Aorta (tissue), 5 donors: ENCODE results near the gene MCTP1. TPM values are rescaled to one million over a fixed set of nuclear protein-coding genes. Genes with fewer than 3 reads are reported as not detected.
A peak's percentile ranks its signal among the peaks of the same experiment; 100 is the strongest.

ENCODE experiments used
- ATAC-seq: fragments of 200-7000 bp; cut with Tn5 transposase; one replicate; pipeline ENCODE4 v1.9.1; 2022; ENCODE audit warnings: moderate library complexity; ENCODE audit not compliant: low FRiP score
- DNase-seq, 2 donors: peaks; one replicate each; pipeline ENCODE4 v3.0.0-alpha.2; 2020
- H3K27ac ChIP-seq, 2 donors: one replicate each; pipeline ENCODE4 v1.5.1; 2013; ENCODE audit warnings: low read length in 2 of 2, mild to moderate bottlenecking in 2 of 2, moderate library complexity in 2 of 2, control low read depth in 1 of 2, inconsistent platforms in 1 of 2, low read depth in 1 of 2
- H3K27me3 ChIP-seq, 2 donors: one replicate each; pipeline ENCODE4 v1.6.1; 2013; ENCODE audit warnings: control low read depth in 1 of 2, low read length in 1 of 2, mild to moderate bottlenecking in 1 of 2, moderate library complexity in 1 of 2; ENCODE audit not compliant: insufficient read depth in 2 of 2, control insufficient read depth in 1 of 2
- H3K36me3 ChIP-seq, 2 donors: one replicate each; pipeline ENCODE4 v1.6.1; 2013; ENCODE audit warnings: control low read depth in 1 of 2, low read length in 1 of 2, mild to moderate bottlenecking in 1 of 2; ENCODE audit not compliant: insufficient read depth in 2 of 2, control insufficient read depth in 1 of 2
- H3K4me1 ChIP-seq, 2 donors: one replicate each; pipeline ENCODE4 v1.6.1; 2013; ENCODE audit warnings: low read length in 2 of 2, control low read depth in 1 of 2, mild to moderate bottlenecking in 1 of 2, moderate library complexity in 1 of 2; ENCODE audit not compliant: insufficient read depth in 2 of 2, control insufficient read depth in 1 of 2
- H3K4me3 ChIP-seq, 2 donors: one replicate each; pipeline ENCODE4 v1.5.1; 2013; ENCODE audit warnings: low read length in 2 of 2, control low read depth in 1 of 2, mild to moderate bottlenecking in 1 of 2
- H3K9me3 ChIP-seq: one replicate; pipeline ENCODE4 v1.6.1; 2013; ENCODE audit warnings: mild to moderate bottlenecking, low read length; ENCODE audit not compliant: control insufficient read depth
- WGBS, 2 donors: extraction: QIAGEN DNeasy Blood & Tissue Kit; methylation state at CpG; one replicate each; pipeline ENCODE4 v1.1.7; 2013; 5-methylcytosine and 5-hydroxymethylcytosine counted together
- intact Hi-C, 2 donors: fragments of 100-400 bp; cut with DNase I; formaldehyde crosslinking; loops; one replicate each; pipeline versions ENCODE4 v1.14.2 to v1.15.0; 2022
- polyA plus RNA-seq, 2 donors: library from polyadenylated mRNA; stranded (reverse); fragments of 200-250 nt; gene quantifications; one replicate each; pipeline ENCODE4 v1.2.3, GENCODE V29; 2013
- total RNA-seq, 2 donors: library from RNA; stranded (reverse); fragmentation: NEBNext Ultra II Directional; extraction: Animal tissue kit (Norgen Biotek cat#: 25700); gene quantifications; one replicate each; pipeline ENCODE4 v1.2.1, GENCODE V29; 2021
- donor health status: healthy with polysubstance abuse.
- donor health status: Bipolar disorder and iron deficiency.
- donor health status: DM: no; HTN: no; CAD: no.
- donor health status: DM: no; HTN: no; CAD: no.
- donor health status: DM: yes; HTN: yes; CAD: no.

The MCTP1 gene
- total and polyA plus RNA-seq, 4 donors = 0.43 to 103 (median 17.2) TPM

DNA sequence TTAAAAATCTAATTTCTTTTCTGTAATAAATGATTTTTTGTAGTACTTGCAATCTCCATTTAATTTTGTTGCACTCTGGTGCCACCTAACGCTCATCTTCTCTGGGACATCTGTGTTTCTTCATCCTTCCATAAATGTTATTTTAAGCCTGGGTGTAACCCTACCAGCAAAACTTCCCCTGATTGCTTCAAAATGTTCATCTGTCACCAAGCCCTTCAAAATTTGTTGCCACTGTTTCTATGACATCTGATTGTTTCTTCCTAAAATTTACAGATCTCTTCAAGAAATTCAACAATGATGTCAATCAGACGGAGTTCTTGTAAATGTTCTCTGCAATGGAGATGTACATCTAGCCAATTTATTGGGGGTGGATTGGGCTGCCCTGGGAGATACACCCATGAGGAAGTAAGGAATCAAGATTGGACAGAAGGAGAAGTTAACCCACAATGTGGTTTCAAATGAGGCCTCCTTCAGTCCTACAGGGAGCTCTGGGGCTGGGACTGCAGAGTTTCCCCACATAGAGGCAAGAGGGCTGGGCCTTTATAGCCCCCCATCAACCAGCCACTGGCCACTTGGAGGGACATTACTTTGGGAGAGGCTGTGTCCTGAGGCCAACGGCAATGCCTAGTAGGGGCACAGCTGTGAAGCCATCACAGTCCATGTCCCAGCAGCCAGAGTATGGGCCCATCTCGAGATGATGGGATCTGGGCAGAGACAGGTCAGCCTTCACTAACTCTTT is 23.3 kb downstream of the MCTP1 start:
- DNase-seq = no peak
- Histone ChIP-seq H3K4me3 (no peak overlapping the region), H3K9me3 (no peaks in the 10 kb centered on the region), H3K36me3 (no peaks in the 10 kb centered on the region), H3K27me3 (no peaks in the 10 kb centered on the region), H3K4me1 (no peaks in the 10 kb centered on the region), H3K27ac (no peak overlapping the region)
- intact Hi-C loops = no loop called here
- ATAC-seq = peak; percentile 22
- WGBS, 2 donors = 63 to 69% methylated on average over 4 of the region's 4 CpGs

DNA sequence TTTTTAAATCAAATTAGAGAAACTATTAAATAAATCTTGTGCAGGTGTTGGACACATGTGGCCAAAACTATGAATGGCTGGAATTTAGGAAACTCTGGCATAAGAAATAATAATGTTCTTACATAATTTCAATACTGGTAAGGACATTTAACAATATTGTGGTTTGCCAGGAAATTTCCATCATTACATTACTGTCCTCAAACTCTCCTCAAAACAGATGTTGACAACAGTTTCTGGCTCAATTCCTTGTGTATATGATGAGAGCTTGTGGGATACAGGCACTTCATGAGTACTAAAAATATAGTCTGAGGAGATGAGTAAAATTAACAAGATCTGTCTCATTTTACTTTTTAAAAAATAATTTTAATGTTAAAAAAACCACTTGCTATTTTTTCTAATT is 27.9 kb downstream of the MCTP1 start:
- Histone ChIP-seq H3K27ac (no peak overlapping the region), H3K27me3 (no peaks in the 10 kb centered on the region), H3K36me3 (no peaks in the 10 kb centered on the region), H3K4me3 (no peak overlapping the region), H3K9me3 (no peaks in the 10 kb centered on the region), H3K4me1 (no peaks in the 10 kb centered on the region)
- intact Hi-C loops = no loop called here
- no peak for DNase-seq
- no peak for ATAC-seq

DNA sequence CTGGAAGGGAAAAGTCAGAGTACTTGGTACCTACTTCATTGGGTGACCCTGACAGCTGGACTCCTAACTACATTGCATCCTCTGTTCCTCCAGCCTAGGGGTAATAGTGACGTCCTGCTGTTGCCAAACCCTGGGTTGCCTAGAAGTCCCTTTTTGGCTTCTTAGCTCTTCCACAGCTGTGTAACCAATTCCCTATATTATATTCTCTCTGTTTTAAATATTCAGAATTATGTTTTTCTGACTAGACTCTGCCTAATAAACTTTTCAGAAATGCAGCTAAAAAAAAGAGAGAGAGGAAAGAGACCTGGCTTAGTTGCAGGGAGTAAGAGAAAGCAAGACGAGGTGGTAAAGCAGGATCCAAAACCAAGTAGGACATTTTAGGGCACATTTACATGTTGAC is 28.4 kb downstream of the MCTP1 start:
- intact Hi-C loops = no loop called here
- no peak for ATAC-seq
- WGBS, 2 donors = 66 to 73% methylated on average over 2 of the region's 2 CpGs

DNA sequence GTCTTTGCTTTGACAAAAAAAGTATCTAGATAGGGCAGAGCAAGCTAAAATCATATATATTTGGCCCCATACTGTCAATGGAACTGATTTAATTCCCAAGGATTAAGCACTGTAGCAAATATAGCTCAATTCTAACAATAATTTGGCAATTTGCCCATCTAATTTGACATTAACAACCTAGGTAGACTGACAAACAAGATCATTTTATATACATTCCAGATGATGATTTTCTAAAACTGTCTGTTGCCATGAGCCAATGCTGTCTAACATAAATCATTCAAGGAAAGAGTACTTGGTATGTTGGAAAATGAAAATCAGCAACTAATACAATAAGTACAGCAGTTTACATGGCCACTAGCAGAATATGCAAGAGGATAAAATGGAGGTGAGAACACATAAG is 32.1 kb downstream of the MCTP1 start:
- ATAC-seq (no peak), DNase-seq (no peak)
- H3K27ac ChIP-seq = no peak overlapping the region
- H3K4me1 ChIP-seq = no peaks in the 10 kb centered on the region
- intact Hi-C loops = no loop called here
- H3K9me3 ChIP-seq = no peaks in the 10 kb centered on the region
- no peaks in the 10 kb centered on the region for H3K36me3 ChIP-seq
- no peaks in the 10 kb centered on the region for H3K27me3 ChIP-seq
- H3K4me3 ChIP-seq = no peak overlapping the region

More for the DNA sequence above, 28.4 kb downstream of the MCTP1 start:
- no peaks in the 10 kb centered on the region for H3K27me3 ChIP-seq
- no peaks in the 10 kb centered on the region for H3K9me3 ChIP-seq
- H3K4me3 ChIP-seq = no peak overlapping the region
- no peaks in the 10 kb centered on the region for H3K36me3 ChIP-seq
- no peaks in the 10 kb centered on the region for H3K4me1 ChIP-seq
- DNase-seq = no peak
- no peak overlapping the region for H3K27ac ChIP-seq

DNA sequence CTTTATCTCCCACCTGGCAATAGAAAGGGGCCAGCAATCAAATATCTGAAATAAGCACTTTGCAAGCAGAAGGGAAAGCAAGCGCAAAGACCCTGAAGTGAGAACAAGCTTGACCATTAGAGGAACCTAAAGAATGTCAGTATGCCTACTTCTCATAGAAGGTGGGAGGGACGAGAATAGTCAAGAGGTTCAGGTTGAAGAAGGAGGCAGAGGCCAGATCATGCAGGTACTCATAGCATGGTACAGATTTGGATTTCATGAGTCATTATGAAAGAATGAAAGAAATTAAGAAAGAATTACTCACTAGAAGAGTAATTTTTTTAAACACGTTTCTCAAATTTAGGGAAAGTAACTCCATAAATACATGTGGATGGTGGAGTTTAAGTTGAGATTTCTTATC is 33.7 kb downstream of the MCTP1 start:
- ATAC-seq (no peak), DNase-seq (no peak)
- WGBS, 2 donors = 59 to 62% methylated on average over 3 of the region's 3 CpGs
- Histone ChIP-seq H3K27me3 (no peaks in the 10 kb centered on the region), H3K9me3 (no peaks in the 10 kb centered on the region), H3K4me3 (no peak overlapping the region), H3K36me3 (no peaks in the 10 kb centered on the region), H3K27ac (no peak overlapping the region), H3K4me1 (no peaks in the 10 kb centered on the region)
- intact Hi-C loops = no loop called here

DNA sequence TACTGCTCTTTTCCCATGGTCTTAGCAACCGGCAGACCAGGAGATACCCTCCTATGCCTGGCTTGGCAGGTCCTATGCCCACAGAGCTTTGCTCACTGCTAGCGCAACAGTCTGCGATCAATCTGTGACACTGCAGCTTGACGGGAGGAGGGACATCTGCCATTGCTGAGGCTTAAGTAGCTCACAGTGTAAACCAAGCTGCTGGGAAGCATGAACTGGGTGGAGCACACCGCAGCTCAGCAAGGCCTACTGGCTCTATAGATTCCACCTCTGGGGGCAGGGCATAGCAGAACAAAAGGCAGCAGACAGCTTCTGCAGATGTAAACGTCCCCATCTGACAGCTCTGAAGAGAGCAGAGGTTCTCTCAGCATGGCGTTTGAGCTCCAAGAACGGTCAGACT is 40.4 kb downstream of the MCTP1 start:
- no peaks in the 10 kb centered on the region for H3K27me3 ChIP-seq
- H3K9me3 ChIP-seq = no peaks in the 10 kb centered on the region
- no peak for DNase-seq
- H3K4me1 ChIP-seq = no peaks in the 10 kb centered on the region
- H3K4me3 ChIP-seq = no peak overlapping the region
- intact Hi-C loops = no loop called here
- ATAC-seq = no peak
- H3K36me3 ChIP-seq = no peaks in the 10 kb centered on the region
- 71 to 72% methylated on average over 8 of the region's 8 CpGs for WGBS, 2 donors
- no peak overlapping the region for H3K27ac ChIP-seq

DNA sequence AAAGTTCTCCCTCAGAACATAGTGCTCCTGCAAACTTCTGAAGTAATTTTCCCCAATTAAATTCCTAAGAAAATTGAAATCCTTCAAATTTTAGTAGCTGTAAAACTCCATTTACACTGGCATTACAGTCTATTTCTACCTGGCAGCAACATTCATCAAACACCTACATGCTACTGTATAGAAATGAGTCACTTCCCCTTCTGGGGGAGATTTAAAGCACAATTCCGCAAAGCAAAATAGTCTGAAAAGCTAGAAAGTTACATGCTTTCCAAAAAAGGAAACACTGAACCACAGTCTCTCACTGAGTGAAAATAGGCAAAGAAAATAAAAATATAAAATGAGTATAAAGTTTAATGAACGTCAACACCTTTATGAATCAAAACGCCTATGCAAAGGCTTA is 43.3 kb downstream of the MCTP1 start:
- Histone ChIP-seq H3K9me3 (no peaks in the 10 kb centered on the region), H3K4me3 (no peak overlapping the region), H3K36me3 (no peaks in the 10 kb centered on the region), H3K27ac (no peak overlapping the region), H3K27me3 (no peaks in the 10 kb centered on the region), H3K4me1 (no peaks in the 10 kb centered on the region)
- intact Hi-C loops = no loop called here
- 6 to 11% methylated on average over 3 of the region's 3 CpGs for WGBS, 2 donors
- no peak for ATAC-seq
- no peak for DNase-seq

DNA sequence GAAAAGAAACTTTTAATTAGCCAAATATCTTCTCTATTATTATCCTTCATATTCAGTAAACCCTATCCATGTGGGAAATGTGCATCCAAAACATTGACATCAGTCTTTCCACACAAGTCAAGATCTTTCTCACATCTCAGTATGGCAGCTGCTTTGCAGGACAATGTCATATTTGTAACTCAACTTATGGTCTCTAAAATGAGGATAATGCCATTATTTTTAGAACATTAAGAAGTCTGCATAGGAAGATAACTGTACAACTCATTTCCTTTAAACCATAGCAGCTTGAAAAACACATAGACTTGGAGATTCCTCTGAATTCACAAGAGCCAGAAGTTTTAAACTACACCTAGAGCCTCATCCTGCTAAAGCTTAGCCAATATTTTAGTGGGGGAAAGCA is 43.7 kb downstream of the MCTP1 start:
- no peak for ATAC-seq
- H3K9me3 ChIP-seq = no peaks in the 10 kb centered on the region
- no peak overlapping the region for H3K27ac ChIP-seq
- H3K27me3 ChIP-seq = no peaks in the 10 kb centered on the region
- no peaks in the 10 kb centered on the region for H3K36me3 ChIP-seq
- DNase-seq = no peak
- intact Hi-C loops = no loop called here
- H3K4me3 ChIP-seq = no peak overlapping the region
- no peaks in the 10 kb centered on the region for H3K4me1 ChIP-seq

DNA sequence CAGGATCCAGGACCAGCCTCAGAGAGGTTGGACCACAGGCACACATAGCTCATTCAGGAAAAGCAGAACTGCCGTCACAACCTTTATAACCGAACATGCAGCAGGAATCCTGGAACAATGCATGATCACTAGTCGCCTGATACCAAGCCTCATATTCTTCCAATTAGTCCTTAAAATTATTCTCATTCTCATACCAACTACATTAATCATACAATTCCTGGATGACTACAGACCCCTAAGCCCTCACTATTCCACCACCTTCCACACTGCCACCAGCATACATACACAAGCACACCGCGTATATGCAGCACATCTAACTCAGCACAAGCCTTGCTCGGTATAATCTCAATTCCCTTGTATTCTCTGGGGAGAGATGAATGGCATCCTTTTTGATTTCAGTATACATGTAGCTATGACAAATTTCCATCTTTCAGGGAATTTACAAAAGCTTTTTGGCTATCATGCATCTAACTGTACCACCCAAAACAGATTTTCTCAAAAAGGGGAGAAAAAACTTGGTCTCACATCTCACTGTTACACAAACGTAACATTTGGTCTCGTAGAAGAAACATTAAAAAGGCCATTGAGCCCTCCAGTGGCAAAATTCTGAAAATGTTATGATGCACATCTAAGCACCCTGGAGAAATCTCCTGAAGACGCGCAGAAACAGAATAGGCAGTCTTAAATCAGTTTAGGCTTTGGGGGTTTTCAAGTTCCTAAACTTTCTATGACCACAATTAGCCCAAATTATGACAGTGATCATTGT is 46.2 kb downstream of the MCTP1 start:
- Histone ChIP-seq H3K27ac (no peak overlapping the region), H3K4me1 (no peaks in the 10 kb centered on the region), H3K27me3 (no peaks in the 10 kb centered on the region), H3K4me3 (no peak overlapping the region), H3K36me3 (no peaks in the 10 kb centered on the region), H3K9me3 (no peaks in the 10 kb centered on the region)
- WGBS, 2 donors = 42 to 45% methylated on average over 10 of the region's 10 CpGs
- ATAC-seq (no peak), DNase-seq (no peak)
- intact Hi-C loops = no loop called here
